Mesendoderm (in vitro differentiated cells): ENCODE measurements around the gene DMXL2.
"Not testable (repeated sequence)": the region's sequence is repeated elsewhere in the genome, so short reads cannot be mapped to it uniquely, and the experiment has no call there.

Source experiments
- DNase-seq: peaks from one replicate; pipeline ENCODE4 v3.0.0; 2013
- H2AK5ac ChIP-seq: 2 replicates; pipeline ENCODE4 v1.6.1; 2013; ENCODE audit warnings: low read length, inconsistent platforms
- H2BK120ac ChIP-seq: 2 replicates; pipeline ENCODE4 v1.6.1; 2013; ENCODE audit warnings: low read depth, mild to moderate bottlenecking, low read length, moderate library complexity, mixed read lengths
- H2BK15ac ChIP-seq: replicated peaks from 2 replicates; pipeline ENCODE4 v1.6.1; 2013; ENCODE audit warnings: low read depth, mild to moderate bottlenecking, moderate library complexity
- H2BK5ac ChIP-seq: 2 replicates; pipeline ENCODE4 v1.6.1; 2013; ENCODE audit warnings: low read length, inconsistent platforms
- H3K18ac ChIP-seq: 2 replicates; pipeline ENCODE4 v1.6.1; 2013; ENCODE audit warnings: mild to moderate bottlenecking, low read length, mixed read lengths
- H3K23ac ChIP-seq: one replicate; pipeline ENCODE4 v1.6.1; 2013; ENCODE audit warnings: low read length
- H3K27ac ChIP-seq: 2 replicates; pipeline ENCODE4 v1.5.1; 2013; ENCODE audit warnings: low read depth, mild to moderate bottlenecking, inconsistent platforms, low read length, moderate library complexity
- H3K27me3 ChIP-seq: 2 replicates; pipeline ENCODE4 v1.6.1; 2013; ENCODE audit warnings: low read length, control low read depth, mild to moderate bottlenecking, inconsistent platforms; ENCODE audit not compliant: insufficient read depth, poor library complexity
- H3K36me3 ChIP-seq: 2 replicates; pipeline ENCODE4 v1.6.1; 2013; ENCODE audit warnings: low read length, inconsistent platforms; ENCODE audit not compliant: control insufficient read depth, insufficient read depth
- H3K4ac ChIP-seq: one replicate; pipeline ENCODE4 v1.6.1; 2013; ENCODE audit warnings: low read depth, mild to moderate bottlenecking, low read length, moderate library complexity
- H3K4me1 ChIP-seq: 2 replicates; pipeline ENCODE4 v1.6.1; 2013; ENCODE audit warnings: low read depth, low read length, inconsistent platforms; ENCODE audit not compliant: control insufficient read depth
- H3K4me2 ChIP-seq: 2 replicates; pipeline ENCODE4 v1.6.1; 2013; ENCODE audit warnings: low read length
- H3K4me3 ChIP-seq: 2 replicates; pipeline ENCODE4 v1.5.1; 2013; ENCODE audit warnings: mild to moderate bottlenecking, low read length
- H3K56ac ChIP-seq: one replicate; pipeline ENCODE4 v1.6.1; 2013; ENCODE audit warnings: low read length
- H3K79me1 ChIP-seq: 2 replicates; pipeline ENCODE4 v1.6.1; 2013; ENCODE audit warnings: low read length, inconsistent platforms
- H3K79me2 ChIP-seq: 2 replicates; pipeline ENCODE4 v1.6.1; 2013; ENCODE audit warnings: mild to moderate bottlenecking, low read length; ENCODE audit not compliant: control insufficient read depth, insufficient read depth
- H3K9ac ChIP-seq: 2 replicates; pipeline ENCODE4 v1.6.1; 2013; ENCODE audit warnings: low read length, inconsistent platforms
- H4K5ac ChIP-seq: one replicate; pipeline ENCODE4 v1.6.1; 2013; ENCODE audit warnings: low read length
- H4K8ac ChIP-seq: one replicate; pipeline ENCODE4 v1.6.1; 2013; ENCODE audit warnings: low read depth, mild to moderate bottlenecking, control low read depth, low read length, moderate library complexity
- WGBS: extraction: QIAGEN DNeasy Blood & Tissue Kit; methylation state at CpG from one replicate; pipeline ENCODE4 v1.1.7; 2013; ENCODE audit warnings: low lambda C conversion rate, missing lambda C conversion rate; ENCODE audit not compliant: insufficient coverage; ENCODE audit errors: extremely low coverage; 5-methylcytosine and 5-hydroxymethylcytosine counted together

The DMXL2 gene

DNA sequence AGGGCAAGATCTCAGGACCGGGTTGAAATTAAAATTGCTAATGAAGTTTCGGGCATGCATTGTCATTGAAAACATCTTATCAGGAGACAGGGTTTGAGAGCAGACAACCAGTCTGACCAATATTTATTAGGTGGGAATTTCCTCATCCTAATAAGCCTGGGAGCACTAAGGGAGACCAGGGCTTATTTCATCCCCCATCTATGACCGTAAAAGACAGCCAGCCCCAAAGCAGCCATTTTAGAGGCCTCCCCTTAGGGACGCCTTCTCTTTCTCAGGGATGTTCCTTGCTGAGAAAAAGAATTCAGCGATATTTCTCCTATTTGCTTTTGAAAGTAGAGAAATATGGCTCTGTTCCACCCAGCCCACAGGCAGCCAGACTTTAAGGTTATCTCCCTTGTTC, 9.9 kb downstream of the DMXL2 start:
- H3K4ac ChIP-seq, H2BK120ac ChIP-seq, H3K18ac ChIP-seq, H3K79me1 ChIP-seq, H2BK5ac ChIP-seq, H3K9ac ChIP-seq, H3K36me3 ChIP-seq, H3K4me2 ChIP-seq, H4K8ac ChIP-seq, H2AK5ac ChIP-seq, H3K27me3 ChIP-seq, H3K23ac ChIP-seq, H2BK15ac ChIP-seq, H3K27ac ChIP-seq, H4K5ac ChIP-seq, H3K56ac ChIP-seq, H3K79me2 ChIP-seq, H3K4me1 ChIP-seq, H3K4me3 ChIP-seq: not testable (repeated sequence)
- DNase-seq: peak; percentile 8
- WGBS: no CpG with 5 or more reads among the region's 5 CpGs

DNA sequence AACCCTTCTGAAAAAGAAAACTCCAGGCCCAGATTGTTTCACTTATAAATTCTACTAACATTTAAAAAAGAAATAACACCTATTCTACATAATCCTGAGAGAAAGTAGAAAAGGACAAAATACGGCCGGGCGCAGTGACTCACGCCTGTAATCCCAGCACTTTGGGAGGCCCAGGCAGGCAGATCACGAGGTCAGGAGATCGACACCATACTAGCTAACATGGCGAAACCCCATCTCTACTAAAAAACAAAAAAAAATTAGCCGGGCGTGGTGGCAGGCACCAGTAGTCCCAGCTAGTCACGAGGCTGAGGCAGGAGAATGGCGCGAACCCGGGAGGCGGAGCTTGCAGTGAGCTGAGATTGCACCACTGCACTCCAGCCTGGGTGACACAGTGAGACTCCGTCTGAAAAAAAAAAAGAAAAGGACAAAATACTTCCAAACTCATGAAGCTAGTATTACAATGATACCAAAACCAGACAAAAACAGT, 19.1 kb downstream of the DMXL2 start:
- not testable (repeated sequence) for H2BK15ac ChIP-seq, H3K79me1 ChIP-seq, H3K27me3 ChIP-seq, H4K8ac ChIP-seq, H2BK5ac ChIP-seq, H3K4me3 ChIP-seq, H3K27ac ChIP-seq, H3K23ac ChIP-seq, H3K36me3 ChIP-seq, H2AK5ac ChIP-seq, H3K4ac ChIP-seq, H3K4me1 ChIP-seq, H4K5ac ChIP-seq, H3K9ac ChIP-seq, H3K56ac ChIP-seq, H3K18ac ChIP-seq, H2BK120ac ChIP-seq, H3K79me2 ChIP-seq, H3K4me2 ChIP-seq
- DNase-seq: peak; percentile 19
- WGBS: no CpG with 5 or more reads among the region's 15 CpGs

DNA sequence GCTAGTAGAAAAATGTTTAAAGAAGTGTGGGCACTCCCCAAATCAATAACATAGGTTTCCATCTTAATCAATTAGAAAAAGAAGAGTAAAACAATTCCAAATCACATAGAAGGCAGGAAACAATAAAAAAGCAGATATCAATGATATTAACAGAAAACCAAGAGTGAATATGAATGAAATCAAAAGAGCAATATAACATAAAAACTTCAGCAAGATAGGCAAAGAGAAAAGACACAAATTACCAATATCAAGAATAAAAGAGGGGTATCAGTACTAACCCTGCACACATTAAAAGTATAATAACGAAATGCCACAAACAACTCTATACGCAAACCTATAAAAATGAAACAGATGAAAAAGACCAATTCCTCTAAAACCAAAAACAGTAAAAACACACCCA, 19.6 kb downstream of the DMXL2 start:
- no peak overlapping the region for H3K18ac ChIP-seq
- no peak overlapping the region for H2BK15ac ChIP-seq
- no CpG with 5 or more reads among the region's 2 CpGs for WGBS
- no peaks in the 10 kb centered on the region for H3K27me3 ChIP-seq
- no peak overlapping the region for H3K23ac ChIP-seq
- no peak for DNase-seq
- H3K79me1 ChIP-seq: no peaks in the 10 kb centered on the region
- no peak overlapping the region for H3K56ac ChIP-seq
- H3K4ac ChIP-seq: no peak overlapping the region
- H3K9ac ChIP-seq: no peak overlapping the region
- H3K36me3 ChIP-seq: no peaks in the 10 kb centered on the region
- H3K4me1 ChIP-seq: no peaks in the 10 kb centered on the region
- H4K8ac ChIP-seq: no peak overlapping the region
- no peak overlapping the region for H2BK120ac ChIP-seq
- no peaks in the 10 kb centered on the region for H3K79me2 ChIP-seq
- H3K4me2 ChIP-seq: no peak overlapping the region
- no peak overlapping the region for H4K5ac ChIP-seq
- no peak overlapping the region for H2AK5ac ChIP-seq
- no peak overlapping the region for H2BK5ac ChIP-seq
- no peak overlapping the region for H3K4me3 ChIP-seq
- H3K27ac ChIP-seq: no peak overlapping the region

DNA sequence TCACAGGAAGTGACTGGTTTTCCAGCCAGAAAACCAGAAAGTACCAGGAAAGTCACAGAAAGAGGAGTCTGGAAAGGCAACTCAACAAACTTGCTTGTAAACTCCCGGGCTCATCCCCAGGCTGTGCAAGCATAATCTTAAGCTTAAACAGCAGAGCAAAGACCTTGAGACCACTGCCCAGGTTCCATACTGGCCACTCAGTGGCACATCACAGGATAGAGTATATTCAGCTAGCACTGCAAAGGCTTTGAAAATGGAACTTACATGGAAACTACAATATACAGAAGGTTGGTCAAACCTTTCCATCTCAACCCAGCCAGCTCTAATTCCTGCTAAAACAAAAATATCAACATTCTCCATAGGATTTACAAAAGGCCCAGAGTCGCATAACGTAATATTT, 20.1 kb downstream of the DMXL2 start:
- H3K56ac ChIP-seq: no peak overlapping the region
- DNase-seq: no peak
- no peak overlapping the region for H3K9ac ChIP-seq
- no peak overlapping the region for H3K4me2 ChIP-seq
- no peak overlapping the region for H3K4me3 ChIP-seq
- H2BK15ac ChIP-seq: no peak overlapping the region
- H3K18ac ChIP-seq: no peak overlapping the region
- H3K27ac ChIP-seq: no peak overlapping the region
- no peaks in the 10 kb centered on the region for H3K36me3 ChIP-seq
- no peaks in the 10 kb centered on the region for H3K27me3 ChIP-seq
- WGBS: no CpG with 5 or more reads among the region's 3 CpGs
- H3K79me2 ChIP-seq: no peaks in the 10 kb centered on the region
- no peak overlapping the region for H4K5ac ChIP-seq
- H3K4me1 ChIP-seq: no peaks in the 10 kb centered on the region
- no peak overlapping the region for H2BK5ac ChIP-seq
- no peak overlapping the region for H4K8ac ChIP-seq
- H2BK120ac ChIP-seq: no peak overlapping the region
- H3K4ac ChIP-seq: no peak overlapping the region
- no peak overlapping the region for H2AK5ac ChIP-seq
- no peak overlapping the region for H3K23ac ChIP-seq
- H3K79me1 ChIP-seq: no peaks in the 10 kb centered on the region

DNA sequence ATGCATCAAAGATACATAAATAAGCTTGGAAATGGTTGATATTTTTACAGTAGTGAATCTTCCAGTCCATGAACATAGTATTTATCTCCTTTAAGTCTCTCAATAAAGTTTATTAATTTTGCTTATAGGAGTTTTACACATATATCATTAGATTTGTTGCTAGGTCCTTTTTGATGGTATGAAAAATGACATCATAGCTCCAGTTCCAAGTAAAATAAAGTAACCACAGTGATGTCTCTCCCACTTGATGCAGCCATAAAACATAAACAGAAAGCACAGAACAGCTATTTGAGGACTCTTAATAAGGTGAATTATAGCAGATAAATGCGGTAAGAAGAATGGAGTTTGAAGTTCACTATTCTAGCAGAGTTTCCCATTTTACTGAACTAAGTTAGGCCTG, 20.8 kb downstream of the DMXL2 start:
- Histone ChIP-seq H4K5ac (no peak overlapping the region), H3K4me3 (no peak overlapping the region), H3K27me3 (no peaks in the 10 kb centered on the region), H3K4ac (no peak overlapping the region), H3K56ac (no peak overlapping the region), H3K4me2 (no peak overlapping the region), H3K4me1 (no peaks in the 10 kb centered on the region), H3K79me1 (no peaks in the 10 kb centered on the region), H3K79me2 (no peaks in the 10 kb centered on the region), H2BK5ac (no peak overlapping the region), H3K36me3 (no peaks in the 10 kb centered on the region), H4K8ac (no peak overlapping the region), H3K9ac (no peak overlapping the region), H2AK5ac (no peak overlapping the region), H2BK120ac (no peak overlapping the region), H3K23ac (no peak overlapping the region), H3K27ac (no peak overlapping the region), H2BK15ac (no peak overlapping the region), H3K18ac (no peak overlapping the region)
- DNase-seq: no peak
- WGBS: no CpG with 5 or more reads among the region's 1 CpG

DNA sequence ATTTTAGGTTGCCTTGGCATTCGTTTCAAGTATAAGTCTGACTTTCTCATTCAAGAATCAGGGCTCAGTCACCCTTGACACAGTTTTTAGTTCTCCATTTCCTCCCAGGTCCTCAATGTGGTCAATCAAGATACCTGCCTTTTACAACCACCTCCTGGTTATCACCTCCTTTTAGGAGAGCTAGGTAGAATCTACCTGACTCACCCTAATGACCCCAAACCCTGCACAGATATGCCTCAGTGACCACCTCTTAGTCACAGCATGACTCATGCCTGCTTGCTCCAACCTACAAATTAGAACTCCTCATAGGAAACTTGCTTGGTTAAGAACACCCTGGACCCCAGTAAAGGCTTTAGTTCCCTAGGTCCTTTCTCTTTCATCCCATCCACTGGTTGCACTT, 22.5 kb downstream of the DMXL2 start:
- Histone ChIP-seq H3K18ac (no peak overlapping the region), H4K8ac (no peak overlapping the region), H3K9ac (no peak overlapping the region), H4K5ac (no peak overlapping the region), H3K36me3 (no peaks in the 10 kb centered on the region), H3K4me2 (no peak overlapping the region), H3K23ac (no peak overlapping the region), H3K79me1 (no peaks in the 10 kb centered on the region), H2BK5ac (no peak overlapping the region), H3K56ac (no peak overlapping the region), H3K4me3 (no peak overlapping the region), H3K27ac (no peak overlapping the region), H3K79me2 (no peaks in the 10 kb centered on the region), H3K4me1 (no peaks in the 10 kb centered on the region), H3K27me3 (no peaks in the 10 kb centered on the region), H2BK15ac (no peak overlapping the region), H3K4ac (no peak overlapping the region), H2AK5ac (no peak overlapping the region), H2BK120ac (no peak overlapping the region)
- WGBS: no CpG with 5 or more reads among the region's 1 CpG
- no peak for DNase-seq
